HEK293T (cell line): Measurements from ENCODE around the gene SERF2.

Experiments
- BHLHE40 ChIP-seq: fragments of 450-650 bp; IDR thresholded peaks from 2 replicates; pipeline ENCODE4 v1.6.1; 2016; ENCODE audit warnings: mild to moderate bottlenecking, moderate library complexity, borderline replicate concordance
- CTBP1 ChIP-seq: fragments of 450-650 bp; IDR thresholded peaks from 2 replicates; pipeline ENCODE4 v1.6.1; 2016; ENCODE audit warnings: borderline replicate concordance
- ELF4 ChIP-seq: fragments of 450-650 bp; IDR thresholded peaks from 2 replicates; pipeline ENCODE4 v1.6.1; 2017; ENCODE audit warnings: antibody characterized with exemption
- FOXM1 ChIP-seq: fragments of 450-650 bp; IDR thresholded peaks from 2 replicates; pipeline ENCODE4 v1.6.1; 2017; ENCODE audit warnings: mild to moderate bottlenecking, borderline replicate concordance
- NFRKB ChIP-seq: fragments of 450-650 bp; IDR thresholded peaks from 2 replicates; pipeline ENCODE4 v1.6.1; 2016; ENCODE audit warnings: mild to moderate bottlenecking, moderate library complexity
- SP1 ChIP-seq: fragments of 450-650 bp; IDR thresholded peaks from 2 replicates; pipeline ENCODE4 v1.6.1; 2017
- ZNF384 ChIP-seq: fragments of 450-650 bp; IDR thresholded peaks from 2 replicates; pipeline ENCODE4 v1.6.1; 2016

- TF ChIP-seq SP1 (no peak), ELF4 (no peak), FOXM1 (no peak), NFRKB (no peak), CTBP1 (no peak), BHLHE40 (no peak), ZNF384 (no peak)
Measured at GRCh38 chr15:43795197-43795596, 3.1 kb downstream of the SERF2 start.
